A673 (cell line): ENCODE measurements around the gene POU2AF3.

ENCODE experiments used
- EZH2 ChIP-seq: fragments of 200-600 bp; sonication (generic); IDR thresholded peaks from 2 replicates; pipeline ENCODE4 v1.6.1; 2017; ENCODE audit warnings: borderline replicate concordance, low read depth, mild to moderate bottlenecking, mixed read lengths, antibody characterized with exemption, low read length; ENCODE audit not compliant: poor library complexity, severe bottlenecking
- TF ChIP-seq, protein P1 (sequence below): fragments of 300-800, 200-600 bp; sonication (generic); conservative IDR thresholded peaks from 2 replicates; pipeline ENCODE4 v1.5.1; 2017; ENCODE audit warnings: low read depth, mild to moderate bottlenecking, antibody characterized with exemption, low read length, moderate library complexity, mixed read lengths

DNA sequence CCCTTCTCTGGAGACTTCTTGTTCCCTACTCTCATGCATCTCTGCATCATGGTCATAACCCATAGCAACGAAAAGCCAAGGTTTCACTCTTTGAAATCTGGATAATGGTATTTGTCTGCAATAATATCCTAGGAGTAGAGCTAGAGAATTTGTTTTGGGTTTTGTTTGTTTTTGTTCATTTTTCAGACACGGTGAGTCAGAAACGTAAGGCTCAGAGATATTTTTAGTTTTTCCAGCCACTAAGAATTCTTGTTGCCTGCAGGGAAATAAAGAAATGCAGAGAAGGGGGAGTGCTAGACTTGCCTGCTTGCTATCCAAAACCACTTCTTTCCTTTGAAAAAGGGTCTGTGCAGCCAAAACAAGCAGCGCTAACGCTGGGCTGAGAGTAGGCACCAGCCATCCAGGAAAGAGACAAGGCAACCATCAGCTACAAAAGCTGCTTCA lies 26.0 kb downstream of the POU2AF3 start:
- TF ChIP-seq, protein P1, sequence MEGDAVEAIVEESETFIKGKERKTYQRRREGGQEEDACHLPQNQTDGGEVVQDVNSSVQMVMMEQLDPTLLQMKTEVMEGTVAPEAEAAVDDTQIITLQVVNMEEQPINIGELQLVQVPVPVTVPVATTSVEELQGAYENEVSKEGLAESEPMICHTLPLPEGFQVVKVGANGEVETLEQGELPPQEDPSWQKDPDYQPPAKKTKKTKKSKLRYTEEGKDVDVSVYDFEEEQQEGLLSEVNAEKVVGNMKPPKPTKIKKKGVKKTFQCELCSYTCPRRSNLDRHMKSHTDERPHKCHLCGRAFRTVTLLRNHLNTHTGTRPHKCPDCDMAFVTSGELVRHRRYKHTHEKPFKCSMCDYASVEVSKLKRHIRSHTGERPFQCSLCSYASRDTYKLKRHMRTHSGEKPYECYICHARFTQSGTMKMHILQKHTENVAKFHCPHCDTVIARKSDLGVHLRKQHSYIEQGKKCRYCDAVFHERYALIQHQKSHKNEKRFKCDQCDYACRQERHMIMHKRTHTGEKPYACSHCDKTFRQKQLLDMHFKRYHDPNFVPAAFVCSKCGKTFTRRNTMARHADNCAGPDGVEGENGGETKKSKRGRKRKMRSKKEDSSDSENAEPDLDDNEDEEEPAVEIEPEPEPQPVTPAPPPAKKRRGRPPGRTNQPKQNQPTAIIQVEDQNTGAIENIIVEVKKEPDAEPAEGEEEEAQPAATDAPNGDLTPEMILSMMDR = no peak
- TF ChIP-seq EZH2 = no peak
